DOHH2 (cell line): Measurements from ENCODE around the gene ITPRID2.

Source experiments
- H3F3A ChIP-seq: fragments of 200-600 bp; sonication (generic), shearing (Covaris generic); 2 replicates; pipeline ENCODE4 v1.6.0; 2016; ENCODE audit warnings: antibody characterized with exemption, mild to moderate bottlenecking; ENCODE audit not compliant: control insufficient read depth, insufficient read depth
- H3K27ac ChIP-seq: fragments of 200-600 bp; sonication (generic); 2 replicates; pipeline ENCODE4 v1.5.1; 2014; ENCODE audit warnings: low read depth, mild to moderate bottlenecking, low read length, moderate library complexity
- H3K27me3 ChIP-seq: fragments of 200-600 bp; sonication (generic); 2 replicates; pipeline ENCODE4 v1.6.1; 2014; ENCODE audit warnings: mild to moderate bottlenecking, low read length, mixed read lengths; ENCODE audit not compliant: control insufficient read depth
- H3K36me3 ChIP-seq: fragments of 200-600 bp; sonication (generic); 2 replicates; pipeline ENCODE4 v1.6.1; 2014; ENCODE audit warnings: mild to moderate bottlenecking, low read length, moderate library complexity, mixed read lengths; ENCODE audit not compliant: control insufficient read depth
- H3K4me1 ChIP-seq: fragments of 200-600 bp; sonication (generic); 2 replicates; pipeline ENCODE4 v1.6.1; 2014; ENCODE audit warnings: mild to moderate bottlenecking, low read length, mixed read lengths; ENCODE audit not compliant: control insufficient read depth
- H3K4me2 ChIP-seq: fragments of 200-600 bp; sonication (generic); 2 replicates; pipeline ENCODE4 v1.6.0; 2014; ENCODE audit warnings: mild to moderate bottlenecking, low read length, moderate library complexity
- H3K4me3 ChIP-seq: fragments of 200-600 bp; sonication (generic); 2 replicates; pipeline ENCODE4 v1.5.1; 2014; ENCODE audit warnings: mild to moderate bottlenecking, low read length, mixed read lengths
- H3K79me2 ChIP-seq: fragments of 200-600 bp; sonication (generic); 2 replicates; pipeline ENCODE4 v1.6.1; 2014; ENCODE audit warnings: mild to moderate bottlenecking, low read length, mixed read lengths; ENCODE audit not compliant: control insufficient read depth
- H3K9me2 ChIP-seq: fragments of 200-600 bp; sonication (generic); replicated peaks from 2 replicates; pipeline ENCODE4 v1.6.1; 2014; ENCODE audit warnings: mild to moderate bottlenecking, low read length, mixed read lengths; ENCODE audit not compliant: control insufficient read depth
- H3K9me3 ChIP-seq: fragments of 200-600 bp; sonication (generic); 2 replicates; pipeline ENCODE4 v1.6.1; 2014; ENCODE audit warnings: antibody characterized with exemption, low read length, mixed read lengths; ENCODE audit not compliant: control insufficient read depth, insufficient read depth
- H4K20me1 ChIP-seq: fragments of 200-600 bp; sonication (generic); 2 replicates; pipeline ENCODE4 v1.6.0; 2014; ENCODE audit warnings: low read depth, mild to moderate bottlenecking, antibody characterized with exemption, low read length, moderate library complexity; ENCODE audit not compliant: control insufficient read depth, insufficient read depth
- EZH2phosphoT487 ChIP-seq: fragments of 200-600 bp; sonication (generic); IDR thresholded peaks from 2 replicates; pipeline ENCODE4 v1.6.1; 2017; ENCODE audit warnings: borderline replicate concordance, mild to moderate bottlenecking, antibody characterized with exemption, low read length, moderate library complexity, mixed read lengths
- TF ChIP-seq, protein P1 (sequence below): fragments of 200-600 bp; sonication (generic); IDR thresholded peaks from one replicate; pipeline ENCODE4 v1.5.1; 2014; ENCODE audit warnings: antibody characterized with exemption, mild to moderate bottlenecking, low read depth, low read length; ENCODE audit not compliant: poor library complexity, severe bottlenecking

ITPRID2 gene

DNA sequence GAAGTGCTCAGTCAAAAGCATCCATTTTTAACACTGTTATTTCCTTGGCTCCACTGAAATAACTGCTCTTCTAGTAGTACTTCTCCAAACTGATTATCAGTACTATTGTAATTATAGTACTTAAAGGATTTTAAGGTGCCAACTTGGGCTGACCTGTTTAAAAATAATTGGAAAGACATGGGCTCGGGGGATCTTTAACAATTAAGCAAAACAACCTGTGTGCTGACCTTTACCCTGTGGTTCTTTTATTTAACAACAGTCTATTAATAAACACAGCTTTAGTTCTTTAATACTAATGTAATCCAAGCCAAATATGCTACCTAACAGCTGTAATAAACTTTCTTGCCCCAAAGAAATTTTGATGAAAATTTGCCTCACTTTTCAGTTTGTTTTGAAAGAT, 6.9 kb upstream of the ITPRID2 start:
- TF ChIP-seq, protein P1, sequence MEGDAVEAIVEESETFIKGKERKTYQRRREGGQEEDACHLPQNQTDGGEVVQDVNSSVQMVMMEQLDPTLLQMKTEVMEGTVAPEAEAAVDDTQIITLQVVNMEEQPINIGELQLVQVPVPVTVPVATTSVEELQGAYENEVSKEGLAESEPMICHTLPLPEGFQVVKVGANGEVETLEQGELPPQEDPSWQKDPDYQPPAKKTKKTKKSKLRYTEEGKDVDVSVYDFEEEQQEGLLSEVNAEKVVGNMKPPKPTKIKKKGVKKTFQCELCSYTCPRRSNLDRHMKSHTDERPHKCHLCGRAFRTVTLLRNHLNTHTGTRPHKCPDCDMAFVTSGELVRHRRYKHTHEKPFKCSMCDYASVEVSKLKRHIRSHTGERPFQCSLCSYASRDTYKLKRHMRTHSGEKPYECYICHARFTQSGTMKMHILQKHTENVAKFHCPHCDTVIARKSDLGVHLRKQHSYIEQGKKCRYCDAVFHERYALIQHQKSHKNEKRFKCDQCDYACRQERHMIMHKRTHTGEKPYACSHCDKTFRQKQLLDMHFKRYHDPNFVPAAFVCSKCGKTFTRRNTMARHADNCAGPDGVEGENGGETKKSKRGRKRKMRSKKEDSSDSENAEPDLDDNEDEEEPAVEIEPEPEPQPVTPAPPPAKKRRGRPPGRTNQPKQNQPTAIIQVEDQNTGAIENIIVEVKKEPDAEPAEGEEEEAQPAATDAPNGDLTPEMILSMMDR, result no peak
- no peak for TF ChIP-seq EZH2phosphoT487
- Histone ChIP-seq H3K9me3 (no peaks in the 10 kb centered on the region), H3K4me3 (no peak overlapping the region), H3K4me1 (no peaks in the 10 kb centered on the region), H3K27ac (no peak overlapping the region), H3K9me2 (no peaks in the 10 kb centered on the region), H4K20me1 (no peaks in the 10 kb centered on the region), H3K36me3 (no peaks in the 10 kb centered on the region), H3K79me2 (no peaks in the 10 kb centered on the region), H3K27me3 (no peaks in the 10 kb centered on the region), H3F3A (no peaks in the 10 kb centered on the region), H3K4me2 (no peak overlapping the region)

DNA sequence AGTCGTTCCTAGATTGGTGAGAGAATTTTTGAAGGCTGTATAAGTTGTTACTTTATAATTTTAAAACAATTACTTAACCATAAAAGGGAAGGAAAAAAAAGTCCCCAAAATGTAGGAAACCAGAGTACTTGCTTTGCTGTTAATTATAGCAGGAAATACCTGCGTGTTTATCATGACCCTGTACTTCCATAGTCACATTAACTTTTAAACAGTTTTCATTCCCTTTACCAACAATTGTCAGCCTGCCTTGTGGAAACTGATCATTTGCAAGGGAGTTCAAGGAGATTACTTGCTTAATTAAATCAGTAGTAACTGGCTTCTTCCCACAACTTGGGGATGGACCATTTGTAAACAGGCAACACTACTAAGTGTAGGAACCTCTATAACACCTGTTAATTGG, 6.4 kb upstream of the ITPRID2 start:
- Histone ChIP-seq H3K27me3 (no peaks in the 10 kb centered on the region), H4K20me1 (no peaks in the 10 kb centered on the region), H3K9me3 (no peaks in the 10 kb centered on the region), H3K4me1 (no peaks in the 10 kb centered on the region), H3K36me3 (no peaks in the 10 kb centered on the region), H3F3A (no peaks in the 10 kb centered on the region), H3K4me3 (no peak overlapping the region), H3K4me2 (no peak overlapping the region), H3K27ac (no peak overlapping the region), H3K79me2 (no peaks in the 10 kb centered on the region), H3K9me2 (no peaks in the 10 kb centered on the region)
- TF ChIP-seq, protein P1, result no peak
- TF ChIP-seq EZH2phosphoT487, result no peak

DNA sequence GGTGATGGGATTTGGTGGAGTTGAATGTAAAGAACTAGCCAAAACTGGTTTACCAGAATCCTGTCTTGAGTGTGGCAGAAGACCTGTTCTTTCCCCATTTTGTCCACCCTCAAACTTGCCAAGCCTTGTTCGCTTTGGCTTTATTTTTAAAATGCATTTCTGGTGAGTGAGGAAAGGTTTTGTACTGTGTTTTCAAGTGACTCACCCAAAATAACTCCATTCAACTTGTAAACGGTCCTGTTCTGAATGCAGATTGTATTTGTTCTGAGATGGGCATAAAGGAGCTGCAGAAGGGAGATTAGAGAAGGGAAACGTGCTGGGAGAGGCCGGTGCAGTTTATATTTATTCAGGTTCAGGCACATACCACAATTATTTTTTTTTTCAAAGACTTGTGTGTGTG, 5.3 kb upstream of the ITPRID2 start:
- H3K27me3 ChIP-seq, result no peaks in the 10 kb centered on the region
- H3F3A ChIP-seq, result no peaks in the 10 kb centered on the region
- no peaks in the 10 kb centered on the region for H3K79me2 ChIP-seq
- H3K27ac ChIP-seq, result no peak overlapping the region
- H3K9me3 ChIP-seq, result no peaks in the 10 kb centered on the region
- TF ChIP-seq, protein P1, result no peak
- TF ChIP-seq EZH2phosphoT487, result no peak
- no peaks in the 10 kb centered on the region for H3K36me3 ChIP-seq
- peaks cover 6% of the 10 kb centered on the region for H3K4me1 ChIP-seq
- H3K4me3 ChIP-seq, result no peak overlapping the region
- no peaks in the 10 kb centered on the region for H4K20me1 ChIP-seq
- H3K9me2 ChIP-seq, result no peaks in the 10 kb centered on the region
- H3K4me2 ChIP-seq, result no peak overlapping the region

DNA sequence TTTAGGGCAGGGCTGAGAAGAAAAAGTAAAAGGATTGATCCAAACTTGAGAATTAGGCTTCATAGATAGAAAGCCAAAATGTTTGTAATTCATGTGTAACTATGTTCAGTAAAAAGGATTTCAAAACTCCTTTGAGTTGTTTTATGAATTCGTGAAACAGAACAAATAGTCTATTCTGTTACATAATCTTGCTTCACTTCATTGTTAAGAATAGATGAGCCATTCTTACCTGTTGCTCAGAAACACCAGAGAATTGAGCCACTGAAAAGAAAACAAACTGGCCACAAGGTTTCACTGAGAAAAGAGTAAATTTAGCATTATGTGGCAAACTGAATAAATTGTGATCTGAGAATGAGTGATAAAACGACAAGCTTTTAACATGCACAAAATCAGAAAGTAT, 4.5 kb upstream of the ITPRID2 start:
- H3K9me2 ChIP-seq, result no peaks in the 10 kb centered on the region
- H3K9me3 ChIP-seq, result no peaks in the 10 kb centered on the region
- no peaks in the 10 kb centered on the region for H3F3A ChIP-seq
- no peak overlapping the region for H3K4me3 ChIP-seq
- H3K79me2 ChIP-seq, result peaks cover 2% of the 10 kb centered on the region
- no peak for TF ChIP-seq EZH2phosphoT487
- TF ChIP-seq, protein P1, result no peak
- H3K36me3 ChIP-seq, result no peaks in the 10 kb centered on the region
- peaks cover 8% of the 10 kb centered on the region for H3K4me1 ChIP-seq
- no peak overlapping the region for H3K4me2 ChIP-seq
- no peaks in the 10 kb centered on the region for H4K20me1 ChIP-seq
- H3K27me3 ChIP-seq, result no peaks in the 10 kb centered on the region
- H3K27ac ChIP-seq, result no peak overlapping the region
